MCF 10A (cell line): ENCODE results near the gene ANGPT4. TPM values are rescaled to one million over a fixed set of nuclear protein-coding genes. Genes with fewer than 3 reads are reported as not detected.

Source experiments
- BruUV-seq: library from RNA; stranded (reverse); fragments of 400-500 nt; replicated peaks from 2 replicates; lab custom pipeline; 2021; lab: Mats Ljungman, UMichigan
- CTCF ChIA-PET: fragments of 300-600 bp; sonication (Branson Sonifier 250); formaldehyde crosslinking; extraction: SDS; loops from one replicate; lab custom pipeline; 2021; ENCODE audit warnings: antibody characterized with exemption, inconsistent platforms; lab: Yijun Ruan, JAX
- POLR2A ChIA-PET: fragments of 300-600, 350-650 bp; sonication (Branson Sonifier 250); formaldehyde crosslinking; extraction: SDS; loops from one replicate; lab custom pipeline; 2020; ENCODE audit warnings: antibody characterized with exemption, inconsistent platforms; lab: Yijun Ruan, JAX
- DNase-seq: peaks from one replicate; pipeline ENCODE4 v3.0.0-alpha.2; 2018; ENCODE audit not compliant: unreplicated experiment
- H3K27ac Mint-ChIP-seq: one replicate; pipeline ENCODE4 v1.8.0; 2022; ENCODE audit warnings: mild to moderate bottlenecking, low read depth, mixed read lengths; ENCODE audit not compliant: unreplicated experiment
- H3K27me3 Mint-ChIP-seq: one replicate; pipeline ENCODE4 v1.8.0; 2022; ENCODE audit warnings: mixed read lengths; ENCODE audit not compliant: insufficient read depth, unreplicated experiment
- H3K36me3 Mint-ChIP-seq: one replicate; pipeline ENCODE4 v1.8.0; 2022; ENCODE audit warnings: mild to moderate bottlenecking, moderate library complexity, mixed read lengths; ENCODE audit not compliant: insufficient read depth, unreplicated experiment
- H3K4me1 Mint-ChIP-seq: one replicate; pipeline ENCODE4 v1.8.0; 2022; ENCODE audit warnings: mixed read lengths; ENCODE audit not compliant: insufficient read depth, unreplicated experiment
- H3K4me3 Mint-ChIP-seq: one replicate; pipeline ENCODE4 v1.8.0; 2022; ENCODE audit warnings: mild to moderate bottlenecking, moderate library complexity, mixed read lengths; ENCODE audit not compliant: unreplicated experiment
- H3K9me3 Mint-ChIP-seq: one replicate; pipeline ENCODE4 v1.8.0; 2022; ENCODE audit warnings: mixed read lengths; ENCODE audit not compliant: unreplicated experiment
- intact Hi-C: fragments of 100-400 bp; cut with micrococcal nuclease; formaldehyde crosslinking; loops from 2 replicates; pipeline ENCODE4 v1.14.1; 2022
- total RNA-seq: library from RNA; stranded (reverse); gene quantifications from 2 replicates; pipeline ENCODE4 v1.2.3, GENCODE V29; 2022
- TF ChIP-seq, protein P1 (sequence below): fragments of 200-600 bp; IDR thresholded peaks from one replicate; pipeline ENCODE4 v1.8.0; 2022; ENCODE audit warnings: antibody characterized with exemption, mild to moderate bottlenecking; ENCODE audit not compliant: unreplicated experiment

ANGPT4 gene
- total RNA-seq, 1 experiment from 2014 or later = not detected

- TF ChIP-seq, protein P1, sequence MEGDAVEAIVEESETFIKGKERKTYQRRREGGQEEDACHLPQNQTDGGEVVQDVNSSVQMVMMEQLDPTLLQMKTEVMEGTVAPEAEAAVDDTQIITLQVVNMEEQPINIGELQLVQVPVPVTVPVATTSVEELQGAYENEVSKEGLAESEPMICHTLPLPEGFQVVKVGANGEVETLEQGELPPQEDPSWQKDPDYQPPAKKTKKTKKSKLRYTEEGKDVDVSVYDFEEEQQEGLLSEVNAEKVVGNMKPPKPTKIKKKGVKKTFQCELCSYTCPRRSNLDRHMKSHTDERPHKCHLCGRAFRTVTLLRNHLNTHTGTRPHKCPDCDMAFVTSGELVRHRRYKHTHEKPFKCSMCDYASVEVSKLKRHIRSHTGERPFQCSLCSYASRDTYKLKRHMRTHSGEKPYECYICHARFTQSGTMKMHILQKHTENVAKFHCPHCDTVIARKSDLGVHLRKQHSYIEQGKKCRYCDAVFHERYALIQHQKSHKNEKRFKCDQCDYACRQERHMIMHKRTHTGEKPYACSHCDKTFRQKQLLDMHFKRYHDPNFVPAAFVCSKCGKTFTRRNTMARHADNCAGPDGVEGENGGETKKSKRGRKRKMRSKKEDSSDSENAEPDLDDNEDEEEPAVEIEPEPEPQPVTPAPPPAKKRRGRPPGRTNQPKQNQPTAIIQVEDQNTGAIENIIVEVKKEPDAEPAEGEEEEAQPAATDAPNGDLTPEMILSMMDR = no peak
- ChIA-PET CTCF (interaction anchor here (0.6 to 1.9 kb wide), 4 partner anchors 10 to 117 kb away, joined by 3 to 10 read pairs (median 6); no protein-coding TSS in a partner anchor), POLR2A (interaction anchor here (1.0 kb wide), 1 partner anchor 95 kb away, joined by 4 read pairs; no protein-coding TSS in a partner anchor)
- Mint-ChIP-seq H3K36me3 (no peaks in the 10 kb centered on the region), H3K9me3 (peaks cover 14% of the 10 kb centered on the region), H3K27me3 (no peaks in the 10 kb centered on the region), H3K27ac (no peak overlapping the region), H3K4me1 (no peaks in the 10 kb centered on the region), H3K4me3 (no peak overlapping the region)
- no TSS peak for BruUV-seq
- DNase-seq = no peak
- intact Hi-C loops = no loop called here
Observed at GRCh38 chr20:933029-933428, 16.9 kb upstream of the ANGPT4 start.

DNA sequence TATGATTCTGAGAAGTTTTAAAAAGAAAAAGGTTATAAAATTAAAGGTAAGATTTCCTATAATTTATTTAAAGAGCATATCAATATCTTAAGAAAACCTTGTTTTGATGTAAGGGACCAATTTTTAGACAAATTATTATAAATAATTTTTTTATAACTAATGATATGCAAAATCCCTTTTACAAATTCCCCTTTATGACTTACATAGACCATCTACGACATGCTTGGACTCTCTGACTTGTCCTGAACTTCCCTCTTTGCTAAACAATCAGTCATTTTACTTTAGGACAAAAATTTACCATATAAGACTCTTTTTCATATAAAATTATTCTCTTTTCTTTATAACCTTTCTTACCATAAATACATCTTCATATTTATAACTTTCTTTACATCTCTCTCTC, 15.3 kb upstream of the ANGPT4 start:
- Mint-ChIP-seq H3K4me1 (no peaks in the 10 kb centered on the region), H3K36me3 (no peaks in the 10 kb centered on the region), H3K27me3 (peaks cover under 1% of the 10 kb centered on the region), H3K27ac (no peak overlapping the region), H3K4me3 (no peak overlapping the region), H3K9me3 (peaks cover 14% of the 10 kb centered on the region)
- CTCF ChIA-PET = no interaction called here
- TF ChIP-seq, protein P1 = no peak
- intact Hi-C loops = no loop called here
- BruUV-seq = no TSS peak
- POLR2A ChIA-PET = no interaction called here
- DNase-seq = peak; percentile 22

GRCh38 chr20:926670-927069, 10.5 kb upstream of the ANGPT4 start:
- ChIA-PET CTCF (interaction anchor here (0.7 to 1.1 kb wide), 2 partner anchors 9 to 52 kb away, joined by 3 read pairs; no protein-coding TSS in a partner anchor), POLR2A (no interaction called here)
- H3K36me3 Mint-ChIP-seq = no peaks in the 10 kb centered on the region
- TF ChIP-seq, protein P1 = no peak
- intact Hi-C loops = no loop called here
- peaks cover 11% of the 10 kb centered on the region for H3K27me3 Mint-ChIP-seq
- no peak for DNase-seq
- no peak overlapping the region for H3K4me3 Mint-ChIP-seq
- H3K4me1 Mint-ChIP-seq = no peaks in the 10 kb centered on the region
- H3K9me3 Mint-ChIP-seq = peaks cover 10% of the 10 kb centered on the region
- no peak overlapping the region for H3K27ac Mint-ChIP-seq
- BruUV-seq = no TSS peak

DNA sequence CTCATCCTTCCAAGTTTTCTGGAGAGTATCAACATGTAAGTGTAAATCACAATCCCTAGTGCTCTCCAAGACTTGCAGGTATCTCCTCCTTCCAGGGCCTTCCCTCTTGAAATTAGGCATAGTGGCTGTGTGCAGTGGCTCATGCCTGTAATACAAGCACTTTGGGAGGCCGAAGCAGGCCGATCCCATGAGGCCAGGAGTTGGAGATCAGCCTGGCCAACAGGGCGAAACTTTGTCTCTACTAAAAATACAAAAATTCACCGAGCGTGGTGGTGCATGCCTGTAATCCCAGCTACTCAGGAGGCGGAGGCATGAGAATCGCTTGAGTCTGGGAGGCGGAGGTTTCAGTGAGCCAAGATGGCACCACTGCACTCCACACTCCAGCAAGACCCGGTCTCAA, 9.4 kb upstream of the ANGPT4 start:
- H3K4me3 Mint-ChIP-seq = no peak overlapping the region
- ChIA-PET POLR2A (no interaction called here), CTCF (interaction anchor here (0.6 to 0.8 kb wide), 3 partner anchors 30 to 110 kb away, joined by 3 read pairs; no protein-coding TSS in a partner anchor)
- no TSS peak for BruUV-seq
- no peaks in the 10 kb centered on the region for H3K36me3 Mint-ChIP-seq
- H3K27ac Mint-ChIP-seq = no peak overlapping the region
- TF ChIP-seq, protein P1 = no peak
- no peaks in the 10 kb centered on the region for H3K9me3 Mint-ChIP-seq
- H3K4me1 Mint-ChIP-seq = peaks cover under 1% of the 10 kb centered on the region
- H3K27me3 Mint-ChIP-seq = peaks cover 11% of the 10 kb centered on the region
- DNase-seq = no peak
- intact Hi-C loops = no loop called here
